WTC11 (cell line): Measurements from ENCODE around the gene TSPO2. TPM values are rescaled to one million over a fixed set of nuclear protein-coding genes. Genes with fewer than 3 reads are reported as not detected.

Source experiments
- ATAC-seq: fragments of 200-7000 bp; cut with Tn5 transposase; 2 replicates; pipeline ENCODE4 v1.10.0; 2021; ENCODE audit warnings: mild to moderate bottlenecking, moderate library complexity
- CTCF ChIA-PET: fragments of 300-600 bp; sonication (Branson Sonifier 250); formaldehyde crosslinking; loops from one replicate; lab custom pipeline; 2021; ENCODE audit warnings: antibody characterized with exemption; lab: Charles Lee
- POLR2A ChIA-PET: fragments of 350-600 bp; sonication (Branson Sonifier 250); formaldehyde crosslinking; loops from one replicate; lab custom pipeline; 2021; ENCODE audit warnings: antibody characterized with exemption; lab: Charles Lee
- DNase-seq: peaks from one replicate; pipeline ENCODE4 v3.0.0; 2021; ENCODE audit warnings: low spot score
- H3K27ac Mint-ChIP-seq: 2 replicates; pipeline ENCODE4 v1.8.0; 2021; ENCODE audit warnings: mixed read lengths
- H3K27me3 Mint-ChIP-seq: 2 replicates; pipeline ENCODE4 v1.8.0; 2021; ENCODE audit warnings: low read depth, mild to moderate bottlenecking, moderate library complexity, mixed read lengths
- H3K36me3 Mint-ChIP-seq: 2 replicates; pipeline ENCODE4 v1.8.0; 2021; ENCODE audit warnings: mixed read lengths
- H3K4me1 Mint-ChIP-seq: 2 replicates; pipeline ENCODE4 v1.8.0; 2022; ENCODE audit warnings: mixed read lengths
- H3K4me3 Mint-ChIP-seq: 2 replicates; pipeline ENCODE4 v1.8.0; 2021; ENCODE audit warnings: mild to moderate bottlenecking, moderate library complexity, mixed read lengths
- H3K9me3 Mint-ChIP-seq: 2 replicates; pipeline ENCODE4 v1.8.0; 2021; ENCODE audit warnings: mixed read lengths
- CBFB ChIP-seq: sonication (generic); formaldehyde crosslinking; IDR thresholded peaks from 2 replicates; pipeline ENCODE4 v1.8.1; 2022; ENCODE audit warnings: mild to moderate bottlenecking, low read depth, missing genetic modification reagents
- CTCF ChIP-seq: fragments of 200-600 bp; IDR thresholded peaks from 2 replicates; pipeline ENCODE4 v1.8.0; 2022; ENCODE audit warnings: antibody characterized with exemption
- E2F5 ChIP-seq: sonication (generic); formaldehyde crosslinking; IDR thresholded peaks from 2 replicates; pipeline ENCODE4 v1.8.1; 2022; ENCODE audit warnings: mild to moderate bottlenecking, moderate library complexity, missing genetic modification reagents
- ELF4 ChIP-seq: sonication (generic); formaldehyde crosslinking; IDR thresholded peaks from 2 replicates; pipeline ENCODE4 v1.8.1; 2022; ENCODE audit warnings: low read depth, mild to moderate bottlenecking, moderate library complexity, missing genetic modification reagents
- ESRRA ChIP-seq: sonication (generic); formaldehyde crosslinking; IDR thresholded peaks from 2 replicates; pipeline ENCODE4 v1.8.1; 2022; ENCODE audit warnings: mild to moderate bottlenecking, missing genetic modification reagents, borderline replicate concordance
- FOXK1 ChIP-seq: sonication (generic); formaldehyde crosslinking; IDR thresholded peaks from 2 replicates; pipeline ENCODE4 v1.8.0; 2022; ENCODE audit warnings: mild to moderate bottlenecking, moderate library complexity, missing genetic modification reagents
- FOXP4 ChIP-seq: sonication (generic); formaldehyde crosslinking; IDR thresholded peaks from 2 replicates; pipeline ENCODE4 v1.8.0; 2022; ENCODE audit warnings: mild to moderate bottlenecking, missing genetic modification reagents
- HMGA2 ChIP-seq: fragments of 250-450 bp; sonication (Bioruptor Pico); IDR thresholded peaks from 2 replicates; pipeline ENCODE4 v1.4.0; 2021; ENCODE audit warnings: mild to moderate bottlenecking, moderate library complexity
- JAZF1 ChIP-seq: fragments of 250-450 bp; sonication (Bioruptor Pico); IDR thresholded peaks from 2 replicates; pipeline ENCODE4 v1.9.0; 2021; ENCODE audit warnings: moderate library complexity, mild to moderate bottlenecking, inconsistent platforms
- KAT7 ChIP-seq: sonication (generic); formaldehyde crosslinking; IDR thresholded peaks from 2 replicates; pipeline ENCODE4 v1.8.1; 2023; ENCODE audit warnings: missing genetic modification reagents, mild to moderate bottlenecking, borderline replicate concordance
- MYBL2 ChIP-seq: sonication (generic); formaldehyde crosslinking; IDR thresholded peaks from 2 replicates; pipeline ENCODE4 v1.8.1; 2023; ENCODE audit warnings: mild to moderate bottlenecking, moderate library complexity, missing genetic modification reagents
- NFE2L1 ChIP-seq: sonication (generic); formaldehyde crosslinking; IDR thresholded peaks from 2 replicates; pipeline ENCODE4 v1.8.1; 2023; ENCODE audit warnings: missing genetic modification reagents
- NR3C1 ChIP-seq: sonication (generic); formaldehyde crosslinking; conservative IDR thresholded peaks from 2 replicates; pipeline ENCODE4 v1.8.1; 2023; ENCODE audit warnings: low read depth, mild to moderate bottlenecking, missing genetic modification reagents
- OVOL2 ChIP-seq: fragments of 250-450 bp; sonication (Bioruptor Pico); IDR thresholded peaks from 2 replicates; pipeline ENCODE4 v1.9.0; 2021; ENCODE audit warnings: mild to moderate bottlenecking, borderline replicate concordance
- RORB ChIP-seq: fragments of 250-450 bp; sonication (Bioruptor Pico); IDR thresholded peaks from 2 replicates; pipeline ENCODE4 v1.9.0; 2021; ENCODE audit warnings: mild to moderate bottlenecking
- SMAD4 ChIP-seq: sonication (generic); formaldehyde crosslinking; IDR thresholded peaks from 2 replicates; pipeline ENCODE4 v1.8.0; 2022; ENCODE audit warnings: mild to moderate bottlenecking, missing genetic modification reagents
- SP1 ChIP-seq: sonication (generic); formaldehyde crosslinking; conservative IDR thresholded peaks from 2 replicates; pipeline ENCODE4 v1.8.1; 2022; ENCODE audit warnings: missing genetic modification reagents
- TCF7 ChIP-seq: sonication (generic); formaldehyde crosslinking; IDR thresholded peaks from 2 replicates; pipeline ENCODE4 v1.8.0; 2022; ENCODE audit warnings: mild to moderate bottlenecking, low read depth, missing genetic modification reagents, moderate library complexity
- TEAD1 ChIP-seq: sonication (generic); formaldehyde crosslinking; IDR thresholded peaks from 2 replicates; pipeline ENCODE4 v1.8.0; 2022; ENCODE audit warnings: mild to moderate bottlenecking, missing genetic modification reagents
- ZNF219 ChIP-seq: sonication (generic); formaldehyde crosslinking; IDR thresholded peaks from 2 replicates; pipeline ENCODE4 v1.8.0; 2023; ENCODE audit warnings: missing genetic modification reagents, mild to moderate bottlenecking, borderline replicate concordance
- total RNA-seq: library from RNA; stranded (reverse); gene quantifications from 3 replicates; pipeline ENCODE4 v1.2.3, GENCODE V29; 2021
- TF ChIP-seq, protein P1 (sequence below): sonication (generic); formaldehyde crosslinking; IDR thresholded peaks from 2 replicates; pipeline ENCODE4 v1.8.1; 2023; ENCODE audit warnings: mild to moderate bottlenecking, missing genetic modification reagents, moderate library complexity
- TF ChIP-seq, protein P2 (sequence below): sonication (generic); formaldehyde crosslinking; IDR thresholded peaks from 2 replicates; pipeline ENCODE4 v1.8.1; 2022; ENCODE audit warnings: low read depth, mild to moderate bottlenecking, moderate library complexity, missing genetic modification reagents, borderline replicate concordance
- TF ChIP-seq, protein P3 (sequence below): sonication (generic); formaldehyde crosslinking; IDR thresholded peaks from 2 replicates; pipeline ENCODE4 v1.8.1; 2023; ENCODE audit warnings: mild to moderate bottlenecking, missing genetic modification reagents, borderline replicate concordance
- TF ChIP-seq, protein P4 (sequence below): sonication (generic); formaldehyde crosslinking; IDR thresholded peaks from 2 replicates; pipeline ENCODE4 v1.8.1; 2023; ENCODE audit warnings: mild to moderate bottlenecking, moderate library complexity, missing genetic modification reagents

The TSPO2 gene
- total RNA-seq, 1 experiment from 2014 or later = not detected

GRCh38 chr6:41073203-41073967 is 31.1 kb downstream of the TSPO2 start:
- peaks cover 12% of the 10 kb centered on the region for H3K36me3 Mint-ChIP-seq
- H3K4me1 Mint-ChIP-seq = peaks cover 40% of the 10 kb centered on the region
- no peaks in the 10 kb centered on the region for H3K9me3 Mint-ChIP-seq
- DNase-seq = peak; percentile 82
- H3K27me3 Mint-ChIP-seq = no peaks in the 10 kb centered on the region
- POLR2A ChIA-PET = interaction anchor here (0.8 kb wide), 2 partner anchors 28 to 275 kb away, joined by 3 read pairs; no protein-coding TSS in a partner anchor
- ATAC-seq = peak; percentile 4
- CTCF ChIA-PET = interaction anchor here (0.8 to 3.0 kb wide), 5 partner anchors 11 to 119 kb away, joined by 3 to 12 read pairs (median 5); partner anchors contain the start of gene UNC5CL
- peak overlapping the region; percentile 85 for H3K4me3 Mint-ChIP-seq
- H3K27ac Mint-ChIP-seq = peak overlapping the region; percentile 92
- TF ChIP-seq ESRRA (no peak), HMGA2 (CRISPR knock-in tag) (no peak; the same call in 1 of the 2 replicates), TCF7 (CRISPR knock-in tag) (0 out of 2 replicates have a peak, but pooled peaks have one; percentile 47), JAZF1 (no peak), KAT7 (CRISPR knock-in tag) (no peak), NR3C1 (CRISPR knock-in tag) (no peak), FOXK1 (CRISPR knock-in tag) (0 out of 2 replicates have a peak, but pooled peaks have one; percentile 24), MYBL2 (CRISPR knock-in tag) (no peak), FOXP4 (CRISPR knock-in tag) (no peak; the same call in 1 of the 2 replicates), RORB (no peak), OVOL2 (CRISPR knock-in tag) (no peak), ZNF219 (peak; percentile 64; the same call in 1 of the 2 replicates), SP1 (CRISPR knock-in tag) (peak; percentile 64; the same call in 1 of the 2 replicates), NFE2L1 (CRISPR knock-in tag) (peak; percentile 43; the same call in 1 of the 2 replicates), E2F5 (0 out of 2 replicates have a peak, but pooled peaks have one; percentile 48), CTCF (peak; percentile 54), ELF4 (CRISPR knock-in tag) (no peak), TEAD1 (CRISPR knock-in tag) (peak; percentile 39; the same call in 1 of the 2 replicates), SMAD4 (CRISPR knock-in tag) (no peak), CBFB (CRISPR knock-in tag) (no peak)
- TF ChIP-seq, protein P1, sequence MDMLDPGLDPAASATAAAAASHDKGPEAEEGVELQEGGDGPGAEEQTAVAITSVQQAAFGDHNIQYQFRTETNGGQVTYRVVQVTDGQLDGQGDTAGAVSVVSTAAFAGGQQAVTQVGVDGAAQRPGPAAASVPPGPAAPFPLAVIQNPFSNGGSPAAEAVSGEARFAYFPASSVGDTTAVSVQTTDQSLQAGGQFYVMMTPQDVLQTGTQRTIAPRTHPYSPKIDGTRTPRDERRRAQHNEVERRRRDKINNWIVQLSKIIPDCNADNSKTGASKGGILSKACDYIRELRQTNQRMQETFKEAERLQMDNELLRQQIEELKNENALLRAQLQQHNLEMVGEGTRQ (CRISPR knock-in tag) = no peak
- TF ChIP-seq, protein P2, sequence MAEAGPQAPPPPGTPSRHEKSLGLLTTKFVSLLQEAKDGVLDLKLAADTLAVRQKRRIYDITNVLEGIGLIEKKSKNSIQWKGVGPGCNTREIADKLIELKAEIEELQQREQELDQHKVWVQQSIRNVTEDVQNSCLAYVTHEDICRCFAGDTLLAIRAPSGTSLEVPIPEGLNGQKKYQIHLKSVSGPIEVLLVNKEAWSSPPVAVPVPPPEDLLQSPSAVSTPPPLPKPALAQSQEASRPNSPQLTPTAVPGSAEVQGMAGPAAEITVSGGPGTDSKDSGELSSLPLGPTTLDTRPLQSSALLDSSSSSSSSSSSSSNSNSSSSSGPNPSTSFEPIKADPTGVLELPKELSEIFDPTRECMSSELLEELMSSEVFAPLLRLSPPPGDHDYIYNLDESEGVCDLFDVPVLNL = no peak
- TF ChIP-seq, protein P3, sequence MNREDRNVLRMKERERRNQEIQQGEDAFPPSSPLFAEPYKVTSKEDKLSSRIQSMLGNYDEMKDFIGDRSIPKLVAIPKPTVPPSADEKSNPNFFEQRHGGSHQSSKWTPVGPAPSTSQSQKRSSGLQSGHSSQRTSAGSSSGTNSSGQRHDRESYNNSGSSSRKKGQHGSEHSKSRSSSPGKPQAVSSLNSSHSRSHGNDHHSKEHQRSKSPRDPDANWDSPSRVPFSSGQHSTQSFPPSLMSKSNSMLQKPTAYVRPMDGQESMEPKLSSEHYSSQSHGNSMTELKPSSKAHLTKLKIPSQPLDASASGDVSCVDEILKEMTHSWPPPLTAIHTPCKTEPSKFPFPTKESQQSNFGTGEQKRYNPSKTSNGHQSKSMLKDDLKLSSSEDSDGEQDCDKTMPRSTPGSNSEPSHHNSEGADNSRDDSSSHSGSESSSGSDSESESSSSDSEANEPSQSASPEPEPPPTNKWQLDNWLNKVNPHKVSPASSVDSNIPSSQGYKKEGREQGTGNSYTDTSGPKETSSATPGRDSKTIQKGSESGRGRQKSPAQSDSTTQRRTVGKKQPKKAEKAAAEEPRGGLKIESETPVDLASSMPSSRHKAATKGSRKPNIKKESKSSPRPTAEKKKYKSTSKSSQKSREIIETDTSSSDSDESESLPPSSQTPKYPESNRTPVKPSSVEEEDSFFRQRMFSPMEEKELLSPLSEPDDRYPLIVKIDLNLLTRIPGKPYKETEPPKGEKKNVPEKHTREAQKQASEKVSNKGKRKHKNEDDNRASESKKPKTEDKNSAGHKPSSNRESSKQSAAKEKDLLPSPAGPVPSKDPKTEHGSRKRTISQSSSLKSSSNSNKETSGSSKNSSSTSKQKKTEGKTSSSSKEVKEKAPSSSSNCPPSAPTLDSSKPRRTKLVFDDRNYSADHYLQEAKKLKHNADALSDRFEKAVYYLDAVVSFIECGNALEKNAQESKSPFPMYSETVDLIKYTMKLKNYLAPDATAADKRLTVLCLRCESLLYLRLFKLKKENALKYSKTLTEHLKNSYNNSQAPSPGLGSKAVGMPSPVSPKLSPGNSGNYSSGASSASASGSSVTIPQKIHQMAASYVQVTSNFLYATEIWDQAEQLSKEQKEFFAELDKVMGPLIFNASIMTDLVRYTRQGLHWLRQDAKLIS (CRISPR knock-in tag) = no peak
- TF ChIP-seq, protein P4, sequence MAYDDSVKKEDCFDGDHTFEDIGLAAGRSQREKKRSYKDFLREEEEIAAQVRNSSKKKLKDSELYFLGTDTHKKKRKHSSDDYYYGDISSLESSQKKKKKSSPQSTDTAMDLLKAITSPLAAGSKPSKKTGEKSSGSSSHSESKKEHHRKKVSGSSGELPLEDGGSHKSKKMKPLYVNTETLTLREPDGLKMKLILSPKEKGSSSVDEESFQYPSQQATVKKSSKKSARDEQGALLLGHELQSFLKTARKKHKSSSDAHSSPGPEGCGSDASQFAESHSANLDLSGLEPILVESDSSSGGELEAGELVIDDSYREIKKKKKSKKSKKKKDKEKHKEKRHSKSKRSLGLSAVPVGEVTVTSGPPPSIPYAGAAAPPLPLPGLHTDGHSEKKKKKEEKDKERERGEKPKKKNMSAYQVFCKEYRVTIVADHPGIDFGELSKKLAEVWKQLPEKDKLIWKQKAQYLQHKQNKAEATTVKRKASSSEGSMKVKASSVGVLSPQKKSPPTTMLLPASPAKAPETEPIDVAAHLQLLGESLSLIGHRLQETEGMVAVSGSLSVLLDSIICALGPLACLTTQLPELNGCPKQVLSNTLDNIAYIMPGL (CRISPR knock-in tag) = peak; percentile 51; the same call in 1 of the 2 replicates
